ENCODE measurements around the gene TSC1. TPM values are rescaled to one million over a fixed set of nuclear protein-coding genes. Genes with fewer than 3 reads are reported as not detected.

The TSC1 gene
- total RNA-seq, 2 experiments from 2014 or later = 20.7 to 23.2 TPM

- Mint-ChIP-seq H3K36me3 (ENCODE audit: low read depth) (no peaks in the 10 kb centered on the region), H3K4me3 (no peak overlapping the region), H3K27me3 (no peaks in the 10 kb centered on the region), H3K9me3 (no peaks in the 10 kb centered on the region), H3K27ac (no peak overlapping the region), H3K4me1 (ENCODE audit: low read depth) (peaks cover 16% of the 10 kb centered on the region)
- TF ChIP-seq CTCF (IDR thresholded peaks at IDR 0.05) = no peak
- no peak for ATAC-seq
- ChIA-PET POLR2A (interaction anchor here (0.8 to 1.0 kb wide), 2 partner anchors 9 to 20 kb away, joined by 3 read pairs; no protein-coding TSS in a partner anchor), CTCF (interaction anchor here (0.8 to 1.4 kb wide), 2 partner anchors 19 to 20 kb away, joined by 3 to 4 read pairs; no protein-coding TSS in a partner anchor)
- no peak for DNase-seq
- intact Hi-C loops (cut with micrococcal nuclease) = no loop called here
Measured at GRCh38 chr9:132882616-132883015, 61.8 kb downstream of the TSC1 start.

- ChIA-PET POLR2A (no interaction called here), CTCF (interaction anchor here (1.4 kb wide), 1 partner anchor 20 kb away, joined by 4 read pairs; no protein-coding TSS in a partner anchor)
- Mint-ChIP-seq H3K9me3 (no peaks in the 10 kb centered on the region), H3K4me1 (ENCODE audit: low read depth) (peaks cover 16% of the 10 kb centered on the region), H3K4me3 (no peak overlapping the region), H3K36me3 (ENCODE audit: low read depth) (no peaks in the 10 kb centered on the region), H3K27me3 (no peaks in the 10 kb centered on the region), H3K27ac (no peak overlapping the region)
- intact Hi-C loops (cut with micrococcal nuclease) = no loop called here
- ATAC-seq = no peak
- no peak for TF ChIP-seq CTCF (IDR thresholded peaks at IDR 0.05)
- no peak for DNase-seq
Measured at GRCh38 chr9:132881826-132882225, 62.6 kb downstream of the TSC1 start.

GRCh38 chr9:132880324-132880661 lies 64.1 kb downstream of the TSC1 start:
- POLR2A ChIA-PET = interaction anchor here (0.5 to 1.2 kb wide), 5 partner anchors 14 to 173 kb away, joined by 3 to 5 read pairs (median 3); no protein-coding TSS in a partner anchor
- no peak for TF ChIP-seq CTCF (IDR thresholded peaks at IDR 0.05)
- no peak overlapping the region for H3K4me3 Mint-ChIP-seq
- H3K9me3 Mint-ChIP-seq = no peaks in the 10 kb centered on the region
- ATAC-seq (no peak), DNase-seq (no peak)
- CTCF ChIA-PET = interaction anchor here (1.1 to 2.0 kb wide), 5 partner anchors 20 to 142 kb away, joined by 3 to 8 read pairs (median 4); no protein-coding TSS in a partner anchor
- H3K4me1 Mint-ChIP-seq (ENCODE audit: low read depth) = peaks cover 16% of the 10 kb centered on the region
- no peak overlapping the region for H3K27ac Mint-ChIP-seq
- H3K27me3 Mint-ChIP-seq = no peaks in the 10 kb centered on the region
- no peaks in the 10 kb centered on the region for H3K36me3 Mint-ChIP-seq (ENCODE audit: low read depth)
- intact Hi-C loops (cut with micrococcal nuclease) = no loop called here

- Mint-ChIP-seq H3K36me3 (ENCODE audit: low read depth) (no peaks in the 10 kb centered on the region), H3K9me3 (no peaks in the 10 kb centered on the region), H3K4me1 (ENCODE audit: low read depth) (peaks cover 16% of the 10 kb centered on the region), H3K4me3 (peak overlapping the region; percentile 67), H3K27ac (peak overlapping the region; percentile 57), H3K27me3 (no peaks in the 10 kb centered on the region)
- intact Hi-C loops (cut with micrococcal nuclease) = no loop called here
- ChIA-PET POLR2A (interaction anchor here (0.5 to 1.2 kb wide), 6 partner anchors 9 to 172 kb away, joined by 3 to 5 read pairs (median 3); no protein-coding TSS in a partner anchor), CTCF (interaction anchor here (0.7 to 2.0 kb wide), 9 partner anchors 20 to 186 kb away, joined by 3 to 8 read pairs (median 3); no protein-coding TSS in a partner anchor)
- DNase-seq (no peak), ATAC-seq (no peak)
- TF ChIP-seq CTCF (IDR thresholded peaks at IDR 0.05) = no peak
Measured at GRCh38 chr9:132879457-132880323, 64.7 kb downstream of the TSC1 start.
